Tongue (tissue), 2 donors: ENCODE results near the gene NTNG2. TPM values are rescaled to one million over a fixed set of nuclear protein-coding genes. Genes with fewer than 3 reads are reported as not detected.

Experiments used
- DNase-seq: peaks from one replicate; pipeline ENCODE4 v3.0.0-alpha.2; 2015
- total RNA-seq: library from RNA; depleted of rRNA; stranded (reverse); fragments of >200 nt; gene quantifications from one replicate; pipeline ENCODE4 v1.2.3, GENCODE V29; 2014

Gene NTNG2
- total RNA-seq, 1 donor from 2014 or later: 1.3 TPM

- no peak for DNase-seq
These were observed 10.3 kb downstream of the NTNG2 start for GRCh38 chr9:132172185-132172584.

GRCh38 chr9:132175431-132175830, 13.6 kb downstream of the NTNG2 start:
- DNase-seq: no peak

DNA sequence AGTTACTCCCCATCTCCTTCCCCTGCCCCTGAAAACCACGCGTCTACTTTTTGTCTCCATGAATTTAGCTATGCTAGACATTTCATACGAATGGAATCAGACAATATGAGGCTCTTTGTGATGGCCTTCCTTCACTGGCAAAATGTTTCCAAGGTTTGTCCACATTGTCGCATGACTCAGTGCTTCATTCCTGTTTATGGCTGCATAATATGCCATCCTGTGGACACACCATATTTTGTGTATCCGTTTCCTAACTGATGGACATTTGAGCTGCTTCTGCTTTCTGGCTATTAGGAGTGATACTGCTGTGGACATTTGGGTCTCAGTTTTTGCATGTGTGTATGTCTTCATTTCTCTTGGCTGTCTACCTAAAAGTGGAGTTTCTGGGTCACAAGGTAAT, 14.5 kb downstream of the NTNG2 start:
- no peak for DNase-seq

DNA sequence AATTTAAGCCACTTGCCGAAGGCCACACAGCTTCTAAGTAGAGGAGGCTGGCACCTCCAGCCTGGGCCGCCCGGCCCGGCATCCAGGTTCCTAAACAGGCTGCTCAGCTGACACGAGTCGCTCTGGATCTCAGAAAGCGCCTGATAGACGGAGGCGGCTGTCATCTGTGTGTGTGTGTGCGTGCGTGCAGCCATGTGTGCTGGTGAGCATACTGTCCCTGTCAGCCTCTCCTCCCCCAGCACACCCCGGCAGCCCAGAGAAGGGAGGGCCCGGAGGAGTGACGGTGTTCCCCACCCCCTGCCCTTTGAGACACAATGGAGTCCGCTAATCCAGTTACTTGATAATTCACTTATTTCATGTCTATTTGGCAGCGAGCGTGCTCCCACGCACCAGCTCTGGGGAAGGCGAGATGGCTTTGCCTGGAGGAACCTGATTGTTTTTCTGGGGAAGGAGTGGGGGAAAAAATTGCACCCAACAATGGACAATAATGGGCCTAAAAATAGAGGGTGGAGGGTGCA, 20.0 kb downstream of the NTNG2 start:
- peak; percentile 64 for DNase-seq

DNA sequence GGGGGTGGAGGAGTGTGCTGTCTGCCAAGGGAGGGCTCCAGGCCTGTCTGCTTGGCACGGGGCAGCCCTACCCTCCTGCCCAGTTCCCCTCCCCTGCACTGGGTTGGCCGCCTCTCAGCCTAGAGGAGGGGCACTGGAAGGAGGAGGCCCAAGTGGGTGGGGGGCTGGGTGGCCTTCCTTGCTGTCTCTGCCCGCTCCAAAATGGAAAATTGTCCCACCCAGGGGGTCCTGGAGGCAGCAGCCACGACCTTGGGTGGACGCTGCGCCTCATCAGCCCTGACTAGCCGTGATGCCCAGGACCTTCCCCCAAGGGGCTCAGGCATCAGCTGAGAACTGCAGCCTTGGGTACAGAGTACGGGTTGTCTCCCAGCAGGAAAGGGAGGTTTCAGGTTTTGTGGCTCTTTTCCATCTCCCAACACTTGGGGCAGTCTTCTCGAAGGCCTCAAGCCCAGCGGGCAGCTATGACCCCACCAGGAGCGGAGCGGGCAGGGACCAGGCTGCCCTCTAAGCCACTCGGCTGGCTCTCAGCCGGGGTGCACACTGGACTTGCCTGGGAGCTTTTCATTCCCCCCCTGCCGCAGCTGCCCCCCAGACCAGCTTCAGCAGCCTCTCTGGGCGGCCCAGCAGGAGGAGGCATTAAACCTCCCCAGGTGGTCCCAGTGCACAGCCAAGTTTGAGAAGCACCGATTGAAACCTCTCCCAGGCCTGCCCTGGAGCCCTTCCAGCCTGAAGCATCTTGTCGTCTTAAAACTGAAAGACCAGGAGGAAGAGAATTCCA, 20.6 kb downstream of the NTNG2 start:
- peak; percentile 76 for DNase-seq

DNA sequence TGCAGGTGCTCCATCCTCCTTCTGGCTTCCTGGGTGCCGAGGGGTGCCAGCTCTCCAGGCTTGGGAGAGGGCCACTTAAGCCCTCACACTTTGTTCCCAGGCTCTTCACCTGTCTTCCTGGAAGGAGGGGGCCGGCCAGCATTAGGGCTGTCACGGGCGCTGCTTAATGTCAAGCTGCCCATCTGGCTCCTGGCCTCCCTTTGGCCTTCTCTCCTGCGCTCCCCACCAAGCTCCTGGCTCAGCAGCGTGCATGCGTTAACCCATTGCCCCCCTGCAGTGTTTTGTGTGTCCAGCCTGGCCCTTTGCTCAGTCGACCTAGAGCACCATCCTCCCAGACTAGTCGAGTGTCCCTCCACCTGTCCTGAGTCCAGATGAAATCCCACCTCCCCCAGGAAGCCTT, 21.3 kb downstream of the NTNG2 start:
- no peak for DNase-seq

GRCh38 chr9:132183715-132184114, 21.9 kb downstream of the NTNG2 start:
- no peak for DNase-seq

DNA sequence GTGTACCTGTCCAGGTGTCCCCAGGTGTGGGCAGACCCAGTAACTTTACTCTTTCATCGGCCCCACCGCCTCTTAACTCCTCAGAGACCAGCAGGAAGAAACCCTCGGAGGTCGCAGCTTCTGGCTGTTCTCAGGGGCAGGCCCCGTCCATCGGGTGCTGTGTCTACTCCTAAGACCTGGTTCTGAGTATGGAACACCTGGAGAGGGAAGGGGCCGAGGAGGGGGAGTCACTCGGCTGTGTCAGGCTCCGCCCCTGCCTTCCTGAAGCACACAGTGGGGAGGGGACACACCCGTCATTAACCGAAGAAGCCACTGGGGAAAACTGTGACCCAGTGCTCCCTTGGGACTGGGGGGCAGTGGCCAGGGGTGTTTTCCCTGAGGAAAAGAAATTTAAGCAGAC, 22.3 kb downstream of the NTNG2 start:
- no peak for DNase-seq

DNA sequence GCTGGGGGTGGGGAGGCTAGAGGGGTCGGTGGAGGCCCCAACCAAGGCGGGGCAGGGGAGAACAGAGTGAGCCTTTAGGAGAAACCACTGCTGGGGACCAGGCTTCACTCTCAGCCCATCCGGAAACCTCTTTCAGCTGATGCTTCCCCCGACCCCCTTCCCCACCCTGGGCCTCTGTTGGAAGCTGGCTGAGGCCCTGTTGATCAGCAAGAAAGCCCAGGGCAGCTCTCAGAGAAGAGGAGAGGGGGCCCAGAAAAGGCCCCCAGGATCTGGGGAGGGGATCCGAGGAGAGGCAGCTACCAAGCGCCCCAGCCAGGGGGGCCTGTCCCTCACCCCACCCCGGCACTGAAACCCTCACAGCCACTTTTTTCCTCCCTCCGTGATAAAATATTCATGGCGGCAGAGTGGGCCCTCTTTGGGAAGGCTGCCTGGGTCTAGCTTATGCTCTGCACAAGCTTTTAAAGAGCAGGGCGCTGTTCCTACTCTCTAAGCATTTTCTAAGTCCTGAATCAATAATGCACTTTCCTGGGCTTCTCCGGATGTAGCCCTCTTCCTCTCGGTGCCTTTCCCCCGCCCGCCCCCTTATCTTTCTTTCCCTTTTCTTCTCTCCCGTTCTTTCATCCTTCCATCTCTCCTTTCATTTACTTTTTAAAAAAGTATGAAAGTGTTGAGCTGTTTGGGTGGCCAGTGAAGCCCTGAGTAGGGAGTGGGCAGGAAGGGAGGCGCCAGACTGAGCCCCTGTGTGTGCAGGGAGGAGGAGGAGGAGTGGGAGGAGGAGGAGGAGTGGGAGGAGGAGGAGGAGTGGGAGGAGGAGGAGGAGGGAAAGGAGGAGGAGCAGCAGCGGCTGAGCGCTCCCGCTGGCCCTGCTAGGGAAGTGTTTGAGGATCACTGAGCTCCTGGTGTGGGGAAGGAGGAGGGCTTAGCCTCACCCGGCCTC, 23.5 kb downstream of the NTNG2 start:
- peak; percentile 48 for DNase-seq

GRCh38 chr9:132187121-132187620, 25.3 kb downstream of the NTNG2 start:
- peak; percentile 32 for DNase-seq

DNA sequence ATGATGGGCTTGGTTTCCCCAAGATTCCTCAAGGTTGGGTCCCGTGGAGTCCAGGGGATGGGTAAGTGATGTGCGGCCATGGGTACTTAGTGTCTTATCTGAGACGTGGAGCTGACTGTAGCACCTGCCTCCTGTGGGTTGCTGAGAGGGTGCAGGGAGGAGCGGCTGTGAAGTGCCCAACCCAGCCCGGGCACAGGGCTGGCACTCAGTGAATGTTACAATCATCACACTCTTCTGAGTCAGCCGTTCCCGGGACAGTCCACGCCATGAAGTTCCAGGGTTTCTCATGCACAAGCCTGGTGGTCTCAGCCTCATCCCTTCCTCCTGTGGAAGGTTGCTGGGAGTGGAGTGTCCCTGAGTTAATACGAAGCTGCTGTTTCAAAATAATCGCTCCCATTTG, 29.1 kb downstream of the NTNG2 start:
- no peak for DNase-seq

GRCh38 chr9:132192728-132193127, 30.9 kb downstream of the NTNG2 start:
- no peak for DNase-seq

- DNase-seq: no peak
These were observed 31.6 kb downstream of the NTNG2 start for GRCh38 chr9:132193227-132194124.

DNA sequence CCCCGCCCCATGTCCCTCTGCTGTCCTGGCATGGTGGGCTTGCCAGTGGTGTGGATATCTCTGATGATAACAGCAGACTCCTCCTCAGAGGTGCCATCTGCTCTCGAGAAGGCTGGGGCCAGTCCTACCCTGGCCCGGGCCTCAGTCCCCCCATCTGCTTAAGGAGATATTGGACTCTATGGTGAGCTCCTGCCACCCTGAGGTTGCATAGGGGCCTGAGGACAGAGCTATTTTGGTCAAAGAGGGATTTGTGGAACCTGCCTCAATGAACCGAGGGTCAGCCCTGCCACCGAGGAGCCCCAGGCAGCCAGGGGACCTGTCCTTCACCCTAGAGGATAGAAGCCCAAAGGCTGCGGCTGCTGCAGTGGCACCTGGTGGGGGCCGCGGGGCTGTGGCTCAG, 32.6 kb downstream of the NTNG2 start:
- no peak for DNase-seq

DNA sequence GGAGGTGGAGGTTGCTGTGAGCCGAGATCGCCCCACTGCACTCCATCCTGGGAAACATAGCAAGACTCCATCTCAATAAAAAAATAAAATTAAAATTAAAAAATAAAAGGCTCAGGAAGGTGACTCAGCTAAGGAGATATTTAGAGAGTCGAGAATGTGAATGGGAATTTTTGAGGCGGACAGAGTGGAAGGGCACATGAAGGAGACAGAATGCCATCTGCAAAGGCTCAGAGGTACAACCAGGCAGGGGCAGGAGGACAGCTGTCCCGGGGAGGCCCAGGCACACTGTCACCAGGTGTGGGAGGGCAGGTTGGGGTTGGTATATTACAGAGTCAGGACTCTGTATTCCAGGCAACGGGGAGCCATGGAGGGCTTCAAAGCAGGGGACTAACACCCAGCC, 35.5 kb downstream of the NTNG2 start:
- DNase-seq: no peak

DNA sequence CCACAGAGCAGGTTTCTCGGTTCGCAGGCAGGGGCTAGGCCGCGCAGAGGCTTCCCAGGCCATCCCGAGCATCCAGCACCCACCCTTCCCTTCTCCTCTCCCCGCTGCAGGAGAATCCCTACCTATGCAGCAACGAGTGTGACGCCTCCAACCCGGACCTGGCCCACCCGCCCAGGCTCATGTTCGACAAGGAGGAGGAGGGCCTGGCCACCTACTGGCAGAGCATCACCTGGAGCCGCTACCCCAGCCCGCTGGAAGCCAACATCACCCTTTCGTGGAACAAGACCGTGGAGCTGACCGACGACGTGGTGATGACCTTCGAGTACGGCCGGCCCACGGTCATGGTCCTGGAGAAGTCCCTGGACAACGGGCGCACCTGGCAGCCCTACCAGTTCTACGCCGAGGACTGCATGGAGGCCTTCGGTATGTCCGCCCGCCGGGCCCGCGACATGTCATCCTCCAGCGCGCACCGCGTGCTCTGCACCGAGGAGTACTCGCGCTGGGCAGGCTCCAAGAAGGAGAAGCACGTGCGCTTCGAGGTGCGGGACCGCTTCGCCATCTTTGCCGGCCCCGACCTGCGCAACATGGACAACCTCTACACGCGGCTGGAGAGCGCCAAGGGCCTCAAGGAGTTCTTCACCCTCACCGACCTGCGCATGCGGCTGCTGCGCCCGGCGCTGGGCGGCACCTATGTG, 36.1 kb downstream of the NTNG2 start:
- DNase-seq: no peak

DNA sequence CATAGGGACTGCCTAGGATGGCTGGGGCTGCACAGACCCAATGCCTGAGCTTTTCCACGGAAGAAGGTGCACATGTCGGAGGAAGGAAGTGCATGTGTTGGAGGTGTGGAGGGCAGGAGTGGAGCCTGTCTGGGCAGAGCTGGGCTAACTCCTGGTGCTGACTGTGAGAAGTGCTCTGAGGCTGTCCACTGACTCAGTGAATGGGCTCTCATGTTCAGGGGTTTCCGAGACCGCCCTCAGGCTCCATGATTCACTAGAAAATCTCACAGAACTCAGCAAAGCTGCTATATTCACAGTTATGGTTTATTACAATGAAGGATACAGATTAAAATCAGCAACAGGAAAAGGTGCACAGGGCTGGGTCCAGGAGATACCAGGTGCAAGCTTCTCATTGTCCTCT, 37.2 kb downstream of the NTNG2 start:
- no peak for DNase-seq

DNA sequence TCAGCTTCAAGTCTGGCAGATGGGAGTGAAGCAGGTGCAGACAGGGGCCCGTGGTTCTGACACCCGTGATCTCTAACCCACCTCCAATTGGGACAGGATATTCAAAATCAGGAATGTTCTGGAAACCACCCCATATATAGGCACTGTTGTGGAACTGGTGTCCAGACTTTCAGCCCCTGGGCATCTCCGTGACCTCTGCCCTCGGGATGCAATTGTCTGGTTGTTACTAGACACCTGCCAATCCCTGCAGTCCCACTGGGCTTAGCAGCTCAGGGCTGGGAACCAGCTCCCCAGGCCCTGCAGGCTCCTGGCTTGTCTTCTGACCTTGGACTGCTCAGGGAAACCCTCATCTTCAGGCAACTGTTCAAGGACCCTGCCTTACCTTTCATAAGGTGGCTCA, 38.8 kb downstream of the NTNG2 start:
- no peak for DNase-seq

DNA sequence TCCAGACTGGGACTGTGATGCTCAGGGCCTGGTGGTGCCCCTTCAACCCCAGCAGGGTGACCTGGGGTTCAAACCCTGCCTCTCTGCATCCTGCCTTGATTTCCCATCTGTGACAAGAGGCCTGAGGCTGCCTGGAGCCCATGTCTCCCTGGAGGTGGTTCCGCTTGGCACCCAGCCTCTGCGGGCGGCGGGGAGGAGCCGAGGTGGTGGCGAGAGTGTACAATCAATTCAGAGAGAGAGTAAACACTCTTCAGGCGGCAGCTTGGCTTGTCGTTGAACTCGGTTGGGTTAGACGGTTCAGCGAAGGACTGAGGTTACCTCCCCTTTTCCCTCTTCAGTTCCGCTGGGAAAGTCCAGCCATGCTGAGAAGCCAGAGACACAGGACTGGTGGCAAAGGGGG, 39.3 kb downstream of the NTNG2 start:
- no peak for DNase-seq

- DNase-seq: no peak
These were observed 40.2 kb downstream of the NTNG2 start for GRCh38 chr9:132201780-132202703.
